ENCODE measurements around the gene MITF.

MITF gene

GRCh38 chr3:69830147-69830546 lies 90.9 kb downstream of the MITF start:
- DNase-seq (ENCODE audit: extremely low read depth in 1 of 2, low read depth in 1 of 2): no peak

DNA sequence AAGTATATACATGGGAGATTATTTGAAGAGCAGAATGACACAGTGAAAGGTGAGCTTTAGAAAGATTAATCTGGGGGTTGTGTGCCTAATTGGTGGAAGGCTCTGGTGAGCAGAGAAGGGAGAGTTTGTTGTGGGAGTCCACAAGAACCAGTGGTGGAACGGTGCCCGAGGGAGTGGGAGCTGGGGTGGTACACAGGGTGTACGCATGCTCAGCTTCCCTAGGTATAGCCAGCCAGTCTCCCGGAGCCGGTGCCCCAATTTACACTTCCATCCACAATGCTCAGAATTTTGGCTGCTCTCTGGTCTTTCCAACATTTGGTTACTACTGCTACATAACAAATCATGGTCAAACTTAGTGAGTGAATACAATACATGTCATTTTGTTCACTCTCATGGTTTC lies 92.5 kb downstream of the MITF start:
- no peak for DNase-seq (ENCODE audit: extremely low read depth in 1 of 2, low read depth in 1 of 2)

GRCh38 chr3:69833591-69833990 lies 94.3 kb downstream of the MITF start:
- DNase-seq (ENCODE audit: extremely low read depth in 1 of 2, low read depth in 1 of 2): no peak

DNA sequence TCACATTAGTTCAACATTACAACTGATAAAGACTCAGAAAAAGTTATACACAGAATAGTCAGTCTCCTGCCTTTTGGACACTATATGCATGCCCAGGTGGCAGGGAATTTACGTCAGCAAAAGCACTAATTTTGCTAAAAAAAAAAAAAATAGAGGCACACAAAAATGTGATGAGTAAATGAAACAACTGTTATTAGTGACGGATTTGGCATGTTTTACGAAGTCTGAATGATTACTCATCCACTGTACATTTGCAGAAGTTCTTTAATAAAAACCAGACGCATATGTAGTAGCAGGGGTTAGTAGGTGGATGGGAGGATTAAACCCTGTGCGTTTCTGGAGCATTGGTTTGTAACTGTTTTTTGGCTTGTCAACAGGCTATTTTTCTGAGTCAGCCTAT lies 99.0 kb downstream of the MITF start:
- no peak for DNase-seq (ENCODE audit: extremely low read depth in 1 of 2, low read depth in 1 of 2)

DNA sequence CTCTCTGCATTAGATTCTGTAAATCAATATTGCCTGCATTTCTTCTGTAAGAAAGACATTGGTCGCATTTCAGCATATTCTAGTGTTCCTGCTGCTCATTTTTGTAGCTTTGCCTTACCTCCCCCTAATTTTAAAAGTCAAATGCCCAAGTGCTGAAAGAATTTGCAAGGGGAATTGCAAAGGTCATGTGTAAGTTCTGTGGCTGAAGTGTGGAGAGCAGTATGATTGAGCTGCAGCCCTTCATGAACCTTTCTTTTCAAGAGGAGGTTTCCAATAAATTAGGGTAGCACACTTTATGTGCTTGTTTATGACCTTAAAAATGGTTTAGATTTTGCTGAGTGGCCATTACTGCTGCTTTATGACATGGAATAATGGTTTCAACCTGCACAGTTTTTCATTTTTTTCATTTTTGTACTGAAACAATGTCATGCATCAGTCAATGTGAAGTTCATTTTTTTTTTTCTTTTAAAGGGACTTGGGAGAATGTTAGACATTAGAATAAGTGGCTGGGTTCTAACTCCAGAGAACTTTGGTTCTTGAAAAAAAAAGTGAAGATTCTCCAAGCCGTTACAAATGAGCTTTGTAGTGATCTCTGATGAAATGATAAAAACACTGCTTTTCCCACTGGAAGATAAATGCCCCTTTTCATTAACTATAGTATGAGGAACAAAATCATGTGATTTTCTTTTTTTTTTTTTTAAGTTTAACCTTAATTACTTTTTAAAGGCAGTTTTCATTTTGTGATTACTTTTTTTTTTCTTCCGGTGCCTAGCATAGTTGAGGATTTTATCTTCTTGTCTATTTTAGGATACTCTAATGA lies 99.6 kb downstream of the MITF start:
- DNase-seq (ENCODE audit: extremely low read depth in 1 of 2, low read depth in 1 of 2): no peak

GRCh38 chr3:69842351-69842750 lies 103.1 kb downstream of the MITF start:
- no peak for DNase-seq (ENCODE audit: extremely low read depth in 1 of 2, low read depth in 1 of 2)

DNA sequence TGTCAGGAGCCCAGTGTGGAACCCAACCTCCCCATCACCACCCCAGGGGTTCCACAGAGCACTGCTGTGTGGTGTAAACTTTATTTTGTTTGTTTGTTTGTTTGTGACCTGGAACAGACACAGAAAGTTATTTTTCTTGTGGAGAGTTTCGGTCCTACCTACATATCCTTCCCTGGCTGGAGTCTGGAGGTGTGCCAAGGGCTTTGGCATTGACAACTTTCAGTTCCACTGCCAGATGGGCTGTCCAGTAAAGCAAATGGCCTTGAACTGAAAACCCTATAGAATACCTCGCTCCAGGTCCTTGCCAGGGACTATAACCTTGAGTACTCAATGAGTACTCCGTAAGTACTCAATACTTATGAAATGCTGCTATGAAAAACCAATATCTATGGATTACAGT lies 103.5 kb downstream of the MITF start:
- DNase-seq (ENCODE audit: extremely low read depth in 1 of 2, low read depth in 1 of 2): no peak

GRCh38 chr3:69844706-69845105 lies 105.4 kb downstream of the MITF start:
- no peak for DNase-seq (ENCODE audit: extremely low read depth in 1 of 2, low read depth in 1 of 2)

DNA sequence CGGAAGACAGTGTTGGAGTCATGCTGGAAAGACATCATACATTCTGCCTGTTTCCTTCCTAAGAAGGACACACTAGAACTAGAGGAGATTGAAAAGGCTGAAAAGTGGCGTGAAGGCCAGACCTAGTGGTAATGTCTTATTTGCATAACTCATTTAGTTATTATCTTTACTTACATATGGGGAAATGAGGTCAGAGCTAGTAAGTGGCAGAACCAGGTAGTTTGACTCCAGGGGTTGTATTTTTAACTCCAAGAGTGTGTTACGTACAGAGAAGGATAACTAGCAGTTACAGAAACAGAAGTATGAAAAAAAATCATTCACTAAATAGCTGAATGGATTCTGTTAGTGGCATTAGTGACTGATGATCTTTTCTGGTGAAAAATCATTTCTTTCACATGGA lies 108.0 kb downstream of the MITF start:
- DNase-seq (ENCODE audit: extremely low read depth in 1 of 2, low read depth in 1 of 2): no peak

GRCh38 chr3:69848113-69848512 lies 108.8 kb downstream of the MITF start:
- no peak for DNase-seq (ENCODE audit: extremely low read depth in 1 of 2, low read depth in 1 of 2)

- no peak for DNase-seq (ENCODE audit: extremely low read depth in 1 of 2, low read depth in 1 of 2)
Measured at GRCh38 chr3:69850849-69851248, 111.6 kb downstream of the MITF start.

DNA sequence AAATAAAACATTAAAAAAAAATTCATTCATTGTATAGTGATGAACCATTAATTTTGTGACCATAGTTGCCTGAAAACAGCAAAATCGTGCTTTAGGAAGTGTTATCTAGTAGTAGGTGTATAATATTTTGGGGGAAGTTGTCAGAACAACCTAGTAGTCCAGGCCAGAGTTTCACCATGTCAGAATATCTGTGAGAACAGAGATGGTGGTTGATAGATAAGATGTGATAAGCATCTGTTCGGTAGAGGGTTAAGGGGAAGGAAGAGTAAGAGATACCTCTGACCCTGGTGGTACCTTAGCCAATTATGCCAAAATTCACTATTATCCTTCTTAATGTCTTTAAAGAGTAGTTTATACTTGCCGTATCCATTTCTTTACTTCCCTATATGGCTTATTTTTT lies 113.8 kb downstream of the MITF start:
- no peak for DNase-seq (ENCODE audit: extremely low read depth in 1 of 2, low read depth in 1 of 2)

- DNase-seq (ENCODE audit: extremely low read depth in 1 of 2, low read depth in 1 of 2): no peak
Measured at GRCh38 chr3:69855436-69856162, 116.3 kb downstream of the MITF start.

DNA sequence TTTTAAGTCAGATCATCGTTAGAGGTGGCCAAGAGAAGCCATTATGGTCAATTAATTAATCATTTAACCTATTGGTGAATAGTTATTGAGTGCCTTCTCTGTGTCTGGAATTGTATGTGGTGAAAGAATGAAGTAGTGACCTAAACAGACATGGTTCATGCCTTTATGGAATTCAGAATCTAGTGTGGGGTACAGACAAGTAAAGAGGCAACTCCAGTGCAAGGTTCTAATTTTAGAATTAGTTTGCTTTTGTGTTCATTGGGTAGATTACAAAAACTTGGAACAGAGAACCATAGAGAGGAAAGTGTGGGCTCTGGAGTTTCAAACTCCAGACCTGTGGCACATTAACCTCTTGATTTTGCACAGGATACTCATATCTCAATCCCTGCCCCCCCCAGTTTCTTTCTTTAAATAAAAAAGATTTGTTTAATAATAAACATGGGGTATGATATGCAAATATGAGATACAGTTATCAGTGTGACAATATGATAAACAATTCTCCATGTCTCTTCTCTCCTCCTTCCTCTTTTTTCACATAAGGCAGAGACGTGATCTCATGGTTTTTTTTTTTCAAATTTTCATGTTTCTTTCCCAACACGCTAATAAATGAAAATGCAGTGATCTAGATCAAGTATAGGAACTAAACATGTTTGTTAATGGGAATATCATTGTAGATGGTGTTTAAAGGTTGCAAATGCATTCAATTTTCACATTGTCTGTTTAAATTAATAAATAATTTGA lies 117.9 kb downstream of the MITF start:
- no peak for DNase-seq (ENCODE audit: extremely low read depth in 1 of 2, low read depth in 1 of 2)

DNA sequence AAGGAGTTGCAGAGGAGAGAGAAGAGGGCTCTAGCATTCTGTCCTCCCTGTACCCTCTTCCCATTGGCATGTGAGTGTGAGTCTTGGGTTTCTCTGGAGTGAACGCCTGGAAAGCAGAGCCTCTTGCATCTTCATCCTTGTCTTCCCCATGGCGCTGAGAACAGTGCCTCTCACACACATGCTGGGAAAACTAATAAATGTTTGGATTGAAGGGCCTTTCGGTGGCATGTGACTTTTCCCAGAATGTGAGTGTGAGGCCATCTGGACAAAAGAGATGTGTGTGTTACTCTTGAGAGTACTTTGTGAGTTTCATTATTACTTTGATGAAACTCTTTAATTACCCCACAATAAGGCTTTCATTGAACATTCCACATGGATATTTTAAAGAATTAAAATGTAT lies 122.3 kb downstream of the MITF start:
- no peak for DNase-seq (ENCODE audit: extremely low read depth in 1 of 2, low read depth in 1 of 2)

DNA sequence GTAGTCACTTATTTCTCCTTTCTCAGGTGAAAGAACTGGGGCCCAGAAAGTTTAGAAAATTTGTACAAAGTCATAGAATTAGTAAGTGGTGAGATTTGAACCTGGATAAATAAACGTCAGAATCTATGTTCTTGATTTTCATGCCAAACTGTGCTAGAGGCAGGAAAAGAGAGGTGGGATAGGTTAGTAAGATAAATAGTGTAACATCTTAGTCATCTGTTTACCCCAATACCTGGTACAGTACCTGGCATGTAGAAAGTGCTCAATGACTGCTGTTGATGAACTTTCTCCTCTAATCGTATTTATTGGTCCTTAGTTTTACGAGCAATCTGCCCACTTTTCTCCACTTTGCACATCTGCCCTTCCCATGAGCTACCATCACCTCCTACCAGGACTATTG lies 124.9 kb downstream of the MITF start:
- no peak for DNase-seq (ENCODE audit: extremely low read depth in 1 of 2, low read depth in 1 of 2)

GRCh38 chr3:69864766-69865165 lies 125.5 kb downstream of the MITF start:
- DNase-seq (ENCODE audit: extremely low read depth in 1 of 2, low read depth in 1 of 2): no peak

DNA sequence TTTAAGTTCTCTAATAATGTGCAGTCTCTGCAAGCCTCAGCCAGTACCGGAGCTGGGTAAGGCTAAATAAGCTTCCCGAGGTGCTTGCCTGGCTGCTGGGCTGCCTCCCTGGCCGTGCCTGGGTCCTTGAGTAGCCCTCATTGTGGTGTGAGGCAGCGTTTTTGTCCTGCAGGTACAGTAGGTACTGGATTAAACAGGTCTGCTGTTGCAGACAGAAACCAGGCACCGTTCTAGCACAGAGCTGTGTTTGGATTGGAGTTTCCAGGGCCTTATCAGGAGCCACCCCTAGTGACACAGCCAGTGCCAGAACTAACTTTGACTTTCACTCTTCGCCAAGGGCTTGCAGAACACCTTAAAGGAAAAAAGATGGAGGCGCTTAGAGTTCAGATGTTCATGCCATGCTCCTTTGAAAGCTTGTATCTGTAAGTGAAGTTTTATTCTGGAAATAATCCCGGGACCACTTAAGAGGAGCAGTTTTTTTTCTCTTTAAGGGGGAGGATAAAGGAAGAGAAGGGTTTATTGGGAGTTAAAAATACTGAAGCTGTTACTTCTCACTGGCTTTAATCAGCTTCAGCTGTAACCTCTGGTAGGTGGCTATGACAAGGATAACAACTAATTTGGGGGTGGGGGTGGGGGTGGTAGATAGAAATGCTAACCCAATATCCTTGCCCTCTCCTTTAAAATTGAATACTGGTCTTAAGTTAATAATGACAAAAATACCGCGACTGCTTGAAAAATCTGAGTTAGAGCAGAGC lies 126.8 kb downstream of the MITF start:
- no peak for DNase-seq (ENCODE audit: extremely low read depth in 1 of 2, low read depth in 1 of 2)

DNA sequence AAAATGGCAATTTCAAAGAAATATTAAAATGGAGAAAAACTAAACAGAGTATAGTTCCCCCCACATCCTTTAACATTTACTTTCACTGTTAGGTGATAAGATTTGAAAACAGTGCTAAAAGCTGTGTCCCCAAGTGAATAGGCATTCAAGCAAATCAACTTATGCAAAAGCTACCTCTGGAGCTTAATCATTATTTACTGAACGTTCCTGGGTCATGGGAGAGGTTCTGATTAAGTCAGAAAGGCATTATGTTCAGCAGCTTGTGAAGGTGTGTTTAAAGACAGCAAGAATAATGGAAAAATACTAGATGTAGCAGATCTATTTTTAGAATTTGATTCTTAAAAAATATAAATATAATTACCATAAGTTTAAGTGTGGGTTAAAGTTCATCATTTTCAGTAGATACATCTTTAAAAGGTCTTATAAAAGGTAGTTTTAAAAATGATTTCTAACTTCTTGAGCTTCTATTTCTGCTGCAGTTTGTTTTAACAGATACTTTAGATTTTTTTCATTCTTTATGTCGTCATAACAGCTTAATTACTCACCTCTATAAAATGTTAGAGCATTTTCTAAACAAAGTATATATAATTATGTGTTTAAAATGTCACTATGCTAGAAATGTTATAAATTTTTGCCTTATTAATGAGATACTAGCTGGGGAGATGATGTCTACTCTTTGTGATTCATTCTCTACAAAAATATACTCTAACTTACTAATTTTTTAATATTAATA lies 127.9 kb downstream of the MITF start:
- no peak for DNase-seq (ENCODE audit: extremely low read depth in 1 of 2, low read depth in 1 of 2)

- DNase-seq (ENCODE audit: extremely low read depth in 1 of 2, low read depth in 1 of 2): no peak
Measured at GRCh38 chr3:69867941-69868505, 128.8 kb downstream of the MITF start.
